ENCODE measurements around the gene FCRL5.

FCRL5 gene

GRCh38 chr1:157551694-157552693 is at the start of gene FCRL5:
TSS of gene FCRL5 (minus strand) at chr1:157552515. CDS start at chr1:157552362, 153 bp downstream.
- no peaks in the 10 kb centered on the region for H3K36me3 Mint-ChIP-seq (ENCODE audit: low read depth)
- H3K4me3 Mint-ChIP-seq, result peak within 1 kb of the TSS; percentile 58
- H3K27me3 Mint-ChIP-seq, result peaks cover 10% of the 10 kb centered on the region
- H3K27ac Mint-ChIP-seq, result no peak within 1 kb of the TSS
- H3K9me3 Mint-ChIP-seq, result no peaks in the 10 kb centered on the region
- peaks cover 12% of the 10 kb centered on the region for H3K4me1 Mint-ChIP-seq (ENCODE audit: low read depth)

- H3K27me3 Mint-ChIP-seq, result peaks cover 44% of the 10 kb centered on the region
- no peak overlapping the region for H3K27ac Mint-ChIP-seq
- no peaks in the 10 kb centered on the region for H3K36me3 Mint-ChIP-seq (ENCODE audit: low read depth)
- peaks cover 10% of the 10 kb centered on the region for H3K4me1 Mint-ChIP-seq (ENCODE audit: low read depth)
- no peak overlapping the region for H3K4me3 Mint-ChIP-seq
- no peaks in the 10 kb centered on the region for H3K9me3 Mint-ChIP-seq
Observed at GRCh38 chr1:157600236-157600635, 47.9 kb upstream of the FCRL5 start.

GRCh38 chr1:157597959-157598667 is 45.8 kb upstream of the FCRL5 start, which contains the start of gene FCRL4:
TSS of gene FCRL4 (minus strand) at chr1:157598085. CDS start at chr1:157597944, 141 bp downstream.
- no peak within 1 kb of the TSS for H3K4me3 Mint-ChIP-seq
- no peak within 1 kb of the TSS for H3K27ac Mint-ChIP-seq
- no peaks in the 10 kb centered on the region for H3K9me3 Mint-ChIP-seq
- peaks cover 32% of the 10 kb centered on the region for H3K27me3 Mint-ChIP-seq
- peaks cover 12% of the 10 kb centered on the region for H3K4me1 Mint-ChIP-seq (ENCODE audit: low read depth)
- no peaks in the 10 kb centered on the region for H3K36me3 Mint-ChIP-seq (ENCODE audit: low read depth)

GRCh38 chr1:157596384-157596783 is 44.1 kb upstream of the FCRL5 start:
- Mint-ChIP-seq H3K36me3 (ENCODE audit: low read depth) (no peaks in the 10 kb centered on the region), H3K9me3 (no peaks in the 10 kb centered on the region), H3K27me3 (peaks cover 34% of the 10 kb centered on the region), H3K4me3 (no peak overlapping the region), H3K27ac (no peak overlapping the region), H3K4me1 (ENCODE audit: low read depth) (peaks cover 12% of the 10 kb centered on the region)

GRCh38 chr1:157595356-157595755 is 43.0 kb upstream of the FCRL5 start:
- Mint-ChIP-seq H3K4me1 (ENCODE audit: low read depth) (peaks cover 12% of the 10 kb centered on the region), H3K27me3 (peaks cover 34% of the 10 kb centered on the region), H3K27ac (no peak overlapping the region), H3K36me3 (ENCODE audit: low read depth) (no peaks in the 10 kb centered on the region), H3K9me3 (no peaks in the 10 kb centered on the region), H3K4me3 (no peak overlapping the region)

GRCh38 chr1:157585984-157586383 is 33.7 kb upstream of the FCRL5 start:
- Mint-ChIP-seq H3K4me1 (ENCODE audit: low read depth) (peaks cover 10% of the 10 kb centered on the region), H3K27ac (no peak overlapping the region), H3K4me3 (no peak overlapping the region), H3K9me3 (no peaks in the 10 kb centered on the region), H3K27me3 (peaks cover 31% of the 10 kb centered on the region), H3K36me3 (ENCODE audit: low read depth) (no peaks in the 10 kb centered on the region)

GRCh38 chr1:157584503-157584902 is 32.2 kb upstream of the FCRL5 start:
- H3K27me3 Mint-ChIP-seq, result peaks cover 24% of the 10 kb centered on the region
- peaks cover 14% of the 10 kb centered on the region for H3K4me1 Mint-ChIP-seq (ENCODE audit: low read depth)
- H3K4me3 Mint-ChIP-seq, result no peak overlapping the region
- H3K36me3 Mint-ChIP-seq (ENCODE audit: low read depth), result no peaks in the 10 kb centered on the region
- H3K27ac Mint-ChIP-seq, result no peak overlapping the region
- H3K9me3 Mint-ChIP-seq, result no peaks in the 10 kb centered on the region

GRCh38 chr1:157580828-157581210 is 28.5 kb upstream of the FCRL5 start:
- Mint-ChIP-seq H3K4me3 (no peak overlapping the region), H3K4me1 (ENCODE audit: low read depth) (peaks cover 17% of the 10 kb centered on the region), H3K9me3 (no peaks in the 10 kb centered on the region), H3K27ac (no peak overlapping the region), H3K27me3 (peaks cover 11% of the 10 kb centered on the region), H3K36me3 (ENCODE audit: low read depth) (no peaks in the 10 kb centered on the region)

- H3K9me3 Mint-ChIP-seq, result no peaks in the 10 kb centered on the region
- no peak overlapping the region for H3K4me3 Mint-ChIP-seq
- H3K4me1 Mint-ChIP-seq (ENCODE audit: low read depth), result peaks cover 14% of the 10 kb centered on the region
- no peak overlapping the region for H3K27ac Mint-ChIP-seq
- H3K27me3 Mint-ChIP-seq, result peaks cover 7% of the 10 kb centered on the region
- no peaks in the 10 kb centered on the region for H3K36me3 Mint-ChIP-seq (ENCODE audit: low read depth)
Observed at GRCh38 chr1:157580179-157580827, 28.0 kb upstream of the FCRL5 start.

GRCh38 chr1:157577420-157577819 is 25.1 kb upstream of the FCRL5 start:
- Mint-ChIP-seq H3K36me3 (ENCODE audit: low read depth) (no peaks in the 10 kb centered on the region), H3K27me3 (no peaks in the 10 kb centered on the region), H3K27ac (no peak overlapping the region), H3K4me1 (ENCODE audit: low read depth) (peaks cover 8% of the 10 kb centered on the region), H3K4me3 (no peak overlapping the region), H3K9me3 (no peaks in the 10 kb centered on the region)

- Mint-ChIP-seq H3K27ac (no peak overlapping the region), H3K36me3 (ENCODE audit: low read depth) (no peaks in the 10 kb centered on the region), H3K9me3 (no peaks in the 10 kb centered on the region), H3K4me1 (ENCODE audit: low read depth) (peaks cover 8% of the 10 kb centered on the region), H3K4me3 (no peak overlapping the region), H3K27me3 (no peaks in the 10 kb centered on the region)
Observed at GRCh38 chr1:157575744-157576143, 23.4 kb upstream of the FCRL5 start.

- Mint-ChIP-seq H3K9me3 (no peaks in the 10 kb centered on the region), H3K36me3 (ENCODE audit: low read depth) (no peaks in the 10 kb centered on the region), H3K27me3 (no peaks in the 10 kb centered on the region), H3K27ac (no peak overlapping the region), H3K4me3 (no peak overlapping the region), H3K4me1 (ENCODE audit: low read depth) (peaks cover 4% of the 10 kb centered on the region)
Observed at GRCh38 chr1:157574836-157575235, 22.5 kb upstream of the FCRL5 start.

- Mint-ChIP-seq H3K27me3 (peaks cover 20% of the 10 kb centered on the region), H3K27ac (no peak overlapping the region), H3K4me3 (no peak overlapping the region), H3K36me3 (ENCODE audit: low read depth) (no peaks in the 10 kb centered on the region), H3K4me1 (ENCODE audit: low read depth) (peaks cover 29% of the 10 kb centered on the region), H3K9me3 (no peaks in the 10 kb centered on the region)
Observed at GRCh38 chr1:157566484-157567300, 14.4 kb upstream of the FCRL5 start.

GRCh38 chr1:157562515-157562914 is 10.2 kb upstream of the FCRL5 start:
- H3K4me1 Mint-ChIP-seq (ENCODE audit: low read depth), result peaks cover 27% of the 10 kb centered on the region
- H3K9me3 Mint-ChIP-seq, result no peaks in the 10 kb centered on the region
- H3K4me3 Mint-ChIP-seq, result no peak overlapping the region
- H3K36me3 Mint-ChIP-seq (ENCODE audit: low read depth), result no peaks in the 10 kb centered on the region
- H3K27ac Mint-ChIP-seq, result peak overlapping the region; percentile 64
- peaks cover 19% of the 10 kb centered on the region for H3K27me3 Mint-ChIP-seq
